ENCODE results near the gene MAPK14.

MAPK14 gene

GRCh38 chr6:36094753-36095496, 67.3 kb downstream of the MAPK14 start:
- Histone ChIP-seq H3K9me3 (replicated peaks; ENCODE audit: insufficient read depth, low read length) (no peaks in the 10 kb centered on the region), H3K79me2 (ENCODE audit: low read length) (no peaks in the 10 kb centered on the region), H3K9me2 (replicated peaks; ENCODE audit: insufficient read depth, low read length) (no peaks in the 10 kb centered on the region), H3K4me3 (ENCODE audit: low read length) (no peak overlapping the region), H3K27me3 (replicated peaks; ENCODE audit: insufficient read depth, low read length) (no peaks in the 10 kb centered on the region), H3K4me1 (ENCODE audit: low read length) (no peaks in the 10 kb centered on the region), H3K27ac (ENCODE audit: low read length) (no peak overlapping the region), H2AFZ (ENCODE audit: low read length) (no peak overlapping the region), H4K20me1 (ENCODE audit: insufficient read depth, low read length) (no peaks in the 10 kb centered on the region), H3K9ac (ENCODE audit: low read length) (no peak overlapping the region), H3F3A (ENCODE audit: insufficient read depth, low read length) (no peaks in the 10 kb centered on the region), H3K4me2 (ENCODE audit: low read depth, low read length) (peak overlapping the region; percentile 20; the same call in 1 of the 2 replicates), H3K36me3 (replicated peaks; ENCODE audit: insufficient read depth, low read length) (no peaks in the 10 kb centered on the region)
- peak; percentile 73 for DNase-seq
- TF ChIP-seq EZH2 (optimal IDR thresholded peaks at IDR 0.05; ENCODE audit: low read depth, low read length) (no peak), CTCF (IDR thresholded peaks at IDR 0.05; ENCODE audit: low read length) (peak; percentile 97), EZH2phosphoT487 (IDR thresholded peaks at IDR 0.05; ENCODE audit: low read length) (no peak)

DNA sequence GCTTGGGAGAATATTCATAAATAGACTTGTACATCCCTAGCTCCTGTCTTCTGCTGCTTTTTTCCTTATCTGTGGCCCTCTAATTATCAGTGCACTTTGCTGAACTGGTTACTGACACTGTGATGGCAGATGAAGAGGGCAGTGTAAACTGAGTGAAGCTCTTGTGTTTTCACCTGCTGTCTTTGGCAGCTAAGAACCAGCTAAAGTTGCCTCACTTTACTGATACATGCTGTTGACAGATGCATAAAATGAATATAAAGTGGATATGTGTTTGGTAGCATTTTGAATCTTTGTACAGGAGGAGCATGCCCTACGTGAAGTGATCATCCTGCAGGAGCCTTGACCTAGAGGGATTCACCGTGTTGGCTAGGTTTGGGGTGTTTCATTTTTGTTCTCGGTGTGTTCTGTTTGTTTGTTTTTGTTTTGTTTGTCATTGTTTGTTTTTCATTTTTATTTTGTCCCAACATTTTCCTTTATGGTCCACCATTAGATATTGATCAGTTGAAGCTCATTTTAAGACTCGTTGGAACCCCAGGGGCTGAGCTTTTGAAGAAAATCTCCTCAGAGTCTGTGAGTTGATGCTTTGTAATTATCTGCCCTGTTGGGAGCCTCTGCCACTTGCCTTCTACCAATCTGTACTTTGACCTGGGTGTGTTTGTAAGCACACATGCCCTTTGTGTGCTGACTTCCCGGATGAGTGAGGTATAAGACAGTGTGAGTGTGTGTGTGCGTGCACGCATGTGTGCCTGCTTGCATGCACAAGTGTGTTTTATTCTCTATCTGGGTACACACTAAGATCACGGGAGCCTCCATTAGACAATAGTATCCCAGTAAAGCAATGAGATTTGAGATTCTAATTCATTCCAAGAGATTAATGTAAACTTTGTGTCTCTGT, 68.1 kb downstream of the MAPK14 start:
- no peak for DNase-seq
- no peaks in the 10 kb centered on the region for H3F3A ChIP-seq (ENCODE audit: insufficient read depth, low read length)
- no peaks in the 10 kb centered on the region for H3K36me3 ChIP-seq (replicated peaks; ENCODE audit: insufficient read depth, low read length)
- no peak overlapping the region for H3K4me2 ChIP-seq (ENCODE audit: low read depth, low read length)
- H3K4me3 ChIP-seq (ENCODE audit: low read length), result no peak overlapping the region
- H3K27ac ChIP-seq (ENCODE audit: low read length), result no peak overlapping the region
- H3K9me3 ChIP-seq (replicated peaks; ENCODE audit: insufficient read depth, low read length), result no peaks in the 10 kb centered on the region
- no peaks in the 10 kb centered on the region for H3K27me3 ChIP-seq (replicated peaks; ENCODE audit: insufficient read depth, low read length)
- H3K9ac ChIP-seq (ENCODE audit: low read length), result no peak overlapping the region
- no peaks in the 10 kb centered on the region for H4K20me1 ChIP-seq (ENCODE audit: insufficient read depth, low read length)
- H3K4me1 ChIP-seq (ENCODE audit: low read length), result no peaks in the 10 kb centered on the region
- no peak overlapping the region for H2AFZ ChIP-seq (ENCODE audit: low read length)
- TF ChIP-seq CTCF (IDR thresholded peaks at IDR 0.05; ENCODE audit: low read length) (no peak), EZH2 (optimal IDR thresholded peaks at IDR 0.05; ENCODE audit: low read depth, low read length) (no peak), EZH2phosphoT487 (IDR thresholded peaks at IDR 0.05; ENCODE audit: low read length) (no peak)
- H3K9me2 ChIP-seq (replicated peaks; ENCODE audit: insufficient read depth, low read length), result no peaks in the 10 kb centered on the region
- no peaks in the 10 kb centered on the region for H3K79me2 ChIP-seq (ENCODE audit: low read length)

DNA sequence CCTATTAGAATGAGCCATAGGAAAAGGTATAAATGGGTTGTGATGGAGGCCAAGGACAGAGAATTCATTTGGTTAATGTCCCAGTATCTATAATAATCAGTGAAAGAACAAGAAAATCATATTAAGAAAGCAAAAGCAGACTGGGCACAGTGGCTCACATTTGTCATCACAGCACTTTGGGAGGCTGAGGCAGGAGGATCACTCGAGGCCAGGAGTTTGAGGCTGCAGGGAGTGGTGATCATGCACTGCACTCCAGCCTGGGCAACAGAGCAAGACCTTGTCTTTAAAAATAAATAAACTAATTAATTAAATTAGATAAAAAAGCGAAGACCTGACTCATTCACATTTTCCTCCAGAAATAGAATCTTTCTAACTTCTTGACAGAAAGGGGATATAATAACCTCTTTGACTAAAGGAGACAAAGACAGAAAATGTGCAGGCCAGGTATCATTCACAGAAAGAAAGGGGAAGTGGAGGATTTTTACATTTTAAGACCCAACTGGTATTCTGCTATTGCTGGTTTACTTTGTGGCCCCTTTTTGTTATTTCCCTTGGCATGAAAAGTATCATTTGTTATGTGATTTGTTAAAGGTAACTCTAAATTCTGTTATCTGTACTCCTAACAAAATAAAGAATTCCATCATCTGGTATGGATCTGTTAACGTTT, 70.8 kb downstream of the MAPK14 start:
- Histone ChIP-seq H3K4me1 (ENCODE audit: low read length) (no peaks in the 10 kb centered on the region), H3K9ac (ENCODE audit: low read length) (no peak overlapping the region), H3K4me2 (ENCODE audit: low read depth, low read length) (no peak overlapping the region), H3K79me2 (ENCODE audit: low read length) (no peaks in the 10 kb centered on the region), H3K9me3 (replicated peaks; ENCODE audit: insufficient read depth, low read length) (no peaks in the 10 kb centered on the region), H3K36me3 (replicated peaks; ENCODE audit: insufficient read depth, low read length) (no peaks in the 10 kb centered on the region), H4K20me1 (ENCODE audit: insufficient read depth, low read length) (no peaks in the 10 kb centered on the region), H3K9me2 (replicated peaks; ENCODE audit: insufficient read depth, low read length) (no peaks in the 10 kb centered on the region), H3K27me3 (replicated peaks; ENCODE audit: insufficient read depth, low read length) (no peaks in the 10 kb centered on the region), H3K4me3 (ENCODE audit: low read length) (no peak overlapping the region), H3F3A (ENCODE audit: insufficient read depth, low read length) (no peaks in the 10 kb centered on the region), H2AFZ (ENCODE audit: low read length) (no peak overlapping the region), H3K27ac (ENCODE audit: low read length) (no peak overlapping the region)
- no peak for DNase-seq
- TF ChIP-seq CTCF (IDR thresholded peaks at IDR 0.05; ENCODE audit: low read length), result no peak

All from MM.1S (cell line).